HepG2 (cell line): Measurements from ENCODE around the gene NAA16. TPM values are rescaled to one million over a fixed set of nuclear protein-coding genes. Genes with fewer than 3 reads are reported as not detected.
A peak's percentile ranks its signal among the peaks of the same experiment; 100 is the strongest.

Experiments used
- ATAC-seq: fragments of 200-7000 bp; cut with Tn5 transposase; 3 replicates; pipeline ENCODE4 v1.9.1; 2020; ENCODE audit warnings: mild to moderate bottlenecking, moderate library complexity
- BruUV-seq: library from RNA; stranded (reverse); fragments of 400-500 nt; replicated peaks from 2 replicates; lab custom pipeline; 2021; lab: Mats Ljungman, UMichigan
- CTCF ChIA-PET: fragments of 300-600 bp; formaldehyde crosslinking; extraction: SDS; loops from one replicate; lab custom pipeline; 2021; ENCODE audit warnings: low total read pairs, inconsistent platforms, low intra/inter-chr PET ratio; lab: Yijun Ruan, JAX
- POLR2A ChIA-PET: fragments of 350-600 bp; sonication (Branson Sonifier 250); formaldehyde crosslinking; loops from one replicate; lab custom pipeline; 2020; ENCODE audit warnings: antibody characterized with exemption, inconsistent platforms; lab: Yijun Ruan, JAX
- DNase-seq: peaks from one replicate; pipeline ENCODE4 v3.0.0-alpha.2; 2015; ENCODE audit warnings: low spot score
- FAIRE-seq: peaks from 3 replicates; lab custom pipeline; 2011; peaks lifted over from hg19 to GRCh38; lab: Jason Lieb, UNC
- H2AFZ ChIP-seq: one replicate; pipeline ENCODE4 v1.6.1; 2011; ENCODE audit warnings: low read length, inconsistent platforms
- H3K27ac ChIP-seq: fragments of 300-600 bp; 3 replicates; pipeline ENCODE4 v1.8.0; 2011; ENCODE audit warnings: mixed run types, mild to moderate bottlenecking, mixed read lengths, low read length, inconsistent platforms; ENCODE audit not compliant: insufficient read depth; ENCODE audit errors: extremely low read length
- H3K27me3 ChIP-seq, 2 experiments: fragments of 200-600 bp in 1 of 2; 2 replicates in 1 of 2; 3 replicates in 1 of 2; pipeline versions ENCODE4 v1.6.0 to v1.8.0; 2011; ENCODE audit warnings: low read length in 2 of 2, mild to moderate bottlenecking in 2 of 2, moderate library complexity in 2 of 2, inconsistent platforms in 1 of 2; ENCODE audit not compliant: insufficient read depth in 2 of 2, control insufficient read depth in 1 of 2
- H3K36me3 ChIP-seq, 2 experiments: fragments of 200-600 bp in 1 of 2; replicated peaks in 1 of 2; 2 replicates in 1 of 2; 3 replicates in 1 of 2; pipeline versions ENCODE4 v1.5.1 to v1.8.0; 2011; ENCODE audit warnings: low read length in 2 of 2, inconsistent platforms in 1 of 2; ENCODE audit not compliant: insufficient read depth in 2 of 2, control insufficient read depth in 1 of 2
- H3K4me1 ChIP-seq: 2 replicates; pipeline ENCODE4 v1.5.1; 2012; ENCODE audit warnings: low read length, inconsistent platforms; ENCODE audit not compliant: insufficient read depth
- H3K4me2 ChIP-seq: 2 replicates; pipeline ENCODE4 v1.6.0; 2011; ENCODE audit warnings: low read depth, low read length, inconsistent platforms
- H3K4me3 ChIP-seq, 3 experiments: fragments of 200-600 bp in 1 of 3; sonication (generic), shearing (Covaris generic) in 1 of 3; replicated peaks in 1 of 3; 2 replicates each; pipeline ENCODE4 v1.5.1; 2011 to 2016; ENCODE audit warnings: low read length in 3 of 3, inconsistent platforms in 2 of 3, low read depth in 2 of 3, mild to moderate bottlenecking in 2 of 3, control low read depth in 1 of 3, mixed read lengths in 1 of 3; ENCODE audit not compliant: insufficient read depth in 1 of 3
- H3K79me2 ChIP-seq: one replicate; pipeline ENCODE4 v1.6.1; 2011; ENCODE audit warnings: low read length, inconsistent platforms; ENCODE audit not compliant: insufficient read depth
- H3K9ac ChIP-seq: 2 replicates; pipeline ENCODE4 v1.6.0; 2011; ENCODE audit warnings: mild to moderate bottlenecking, low read depth, low read length, inconsistent platforms; ENCODE audit not compliant: insufficient read depth
- H3K9me3 ChIP-seq: 2 replicates; pipeline ENCODE4 v1.5.1; 2012; ENCODE audit warnings: mild to moderate bottlenecking, low read length
- H4K20me1 ChIP-seq: 2 replicates; pipeline ENCODE4 v1.6.0; 2011; ENCODE audit warnings: inconsistent platforms, mild to moderate bottlenecking, low read length, moderate library complexity; ENCODE audit not compliant: insufficient read depth
- ADNP ChIP-seq: sonication (generic); formaldehyde crosslinking; IDR thresholded peaks from 2 replicates; pipeline ENCODE4 v1.4.0; 2020; ENCODE audit warnings: missing genetic modification reagents
- ATF3 ChIP-seq: sonication (generic); formaldehyde crosslinking; IDR thresholded peaks from 2 replicates; pipeline ENCODE4 v1.4.0; 2020; ENCODE audit warnings: missing genetic modification reagents
- BCL3 ChIP-seq: sonication (generic); formaldehyde crosslinking; IDR thresholded peaks from 2 replicates; pipeline ENCODE4 v1.5.1; 2020; ENCODE audit warnings: mild to moderate bottlenecking, missing genetic modification reagents, moderate library complexity
- CEBPB ChIP-seq: IDR thresholded peaks from 2 replicates; pipeline ENCODE4 v1.6.1; 2011; ENCODE audit warnings: low read depth, low read length, improper control_type of control experiment, borderline replicate concordance
- EED ChIP-seq: sonication (generic); formaldehyde crosslinking; IDR thresholded peaks from 2 replicates; pipeline ENCODE4 v1.5.0; 2020; ENCODE audit warnings: mild to moderate bottlenecking, missing genetic modification reagents
- FOXK2 ChIP-seq: fragments of 450-650 bp; IDR thresholded peaks from 2 replicates; pipeline ENCODE4 v1.6.1; 2016
- HCFC1 ChIP-seq: fragments of 150-350 bp; IDR thresholded peaks from 2 replicates; pipeline ENCODE4 v1.6.1; 2014; ENCODE audit warnings: low read depth, low read length
- HNF4A ChIP-seq: sonication (generic); formaldehyde crosslinking; IDR thresholded peaks from 2 replicates; pipeline ENCODE4 v1.4.0; 2020; ENCODE audit warnings: missing genetic modification reagents
- HOXA9 ChIP-seq: sonication (generic); formaldehyde crosslinking; IDR thresholded peaks from 2 replicates; pipeline ENCODE4 v1.8.1; 2022; ENCODE audit warnings: missing genetic modification reagents, mild to moderate bottlenecking, moderate library complexity, borderline replicate concordance
- NR2F1 ChIP-seq, 2 experiments: fragments of 450-650 bp in 1 of 2; formaldehyde crosslinking in 1 of 2; IDR thresholded peaks; 2 replicates each; pipeline versions ENCODE4 v1.5.0 to v1.6.1; 2016 to 2020; ENCODE audit warnings: mild to moderate bottlenecking in 1 of 2, missing compliant biosample characterization in 1 of 2, missing genetic modification reagents in 1 of 2, moderate library complexity in 1 of 2
- NR2F6 ChIP-seq, 2 experiments: IDR thresholded peaks; 2 replicates each; pipeline ENCODE4 v1.6.1; 2016; ENCODE audit warnings: antibody characterized with exemption in 1 of 2, mild to moderate bottlenecking in 1 of 2
- RARA ChIP-seq: IDR thresholded peaks from 2 replicates; pipeline ENCODE4 v1.6.1; 2016; ENCODE audit warnings: missing genetic modification reagents, missing compliant biosample characterization
- SP4 ChIP-seq: sonication (generic); formaldehyde crosslinking; IDR thresholded peaks from 2 replicates; pipeline ENCODE4 v1.8.1; 2023; ENCODE audit warnings: mild to moderate bottlenecking, missing genetic modification reagents
- ZEB1 ChIP-seq: IDR thresholded peaks from 2 replicates; pipeline ENCODE4 v1.6.1; 2012; ENCODE audit warnings: mild to moderate bottlenecking, low read depth, inconsistent platforms; ENCODE audit not compliant: insufficient replicate concordance
- ZNF18 ChIP-seq: sonication (generic); formaldehyde crosslinking; IDR thresholded peaks from 2 replicates; pipeline ENCODE4 v1.8.0; 2022; ENCODE audit warnings: mild to moderate bottlenecking, missing genetic modification reagents; ENCODE audit not compliant: insufficient replicate concordance
- ZNF274 ChIP-seq: sonication (generic); formaldehyde crosslinking; IDR thresholded peaks from 2 replicates; pipeline ENCODE4 v1.5.1; 2020; ENCODE audit warnings: mild to moderate bottlenecking, missing genetic modification reagents
- ZNF33B ChIP-seq: sonication (generic); formaldehyde crosslinking; IDR thresholded peaks from 2 replicates; pipeline ENCODE4 v1.5.1; 2020; ENCODE audit warnings: mild to moderate bottlenecking, missing genetic modification reagents
- ZNF432 ChIP-seq: sonication (generic); formaldehyde crosslinking; IDR thresholded peaks from 2 replicates; pipeline ENCODE4 v1.5.0; 2020; ENCODE audit warnings: missing genetic modification reagents, mild to moderate bottlenecking, borderline replicate concordance
- ZNF468 ChIP-seq: sonication (generic); formaldehyde crosslinking; IDR thresholded peaks from 2 replicates; pipeline ENCODE4 v1.8.0; 2022; ENCODE audit warnings: mild to moderate bottlenecking, moderate library complexity, missing genetic modification reagents
- ZNF589 ChIP-seq: sonication (generic); formaldehyde crosslinking; conservative IDR thresholded peaks from 2 replicates; pipeline ENCODE4 v1.8.0; 2022; ENCODE audit warnings: mild to moderate bottlenecking, moderate library complexity, missing genetic modification reagents
- ZNF652 ChIP-seq: IDR thresholded peaks from 2 replicates; pipeline ENCODE4 v1.6.1; 2016; ENCODE audit warnings: low read depth, borderline replicate concordance
- ZNF770 ChIP-seq: sonication (generic); formaldehyde crosslinking; IDR thresholded peaks from 2 replicates; pipeline ENCODE4 v1.5.0; 2020; ENCODE audit warnings: mild to moderate bottlenecking, missing genetic modification reagents
- WGBS: methylation state at CpG from one replicate; pipeline ENCODE4 v1.1.6; 2017; ENCODE audit warnings: low lambda C conversion rate; 5-methylcytosine and 5-hydroxymethylcytosine counted together
- in situ Hi-C: cut with HindIII; loops from 2 replicates; pipeline ENCODE4 v1.10.0; 2017; ENCODE audit warnings: low pct_unique_long_range_greater_than_20kb; ENCODE audit not compliant: extremely low pct_ligation_motif_present
- intact Hi-C: fragments of 100-400 bp; cut with micrococcal nuclease; formaldehyde crosslinking; loops from one replicate; pipeline ENCODE4 v1.10.0; 2022; ENCODE audit not compliant: unreplicated experiment
- polyA plus RNA-seq, 8 experiments: library from polyadenylated mRNA; depleted of rRNA in 3 of 8; stranded (reverse) in 7 of 8; unstranded in 1 of 8; fragments of >200 nt; fragmentation: Illumina TruSeq in 4 of 8; extraction: Trizol in 4 of 8; gene quantifications; 2 replicates each; pipeline versions ENCODE4 v1.2.1 to v1.2.3, GENCODE V29; 2011 to 2016; ENCODE audit warnings: low read depth in 4 of 8, missing spikeins in 1 of 8, mixed read lengths in 1 of 8; ENCODE audit not compliant: insufficient read depth in 1 of 8
- total RNA-seq, 5 experiments: library from RNA; depleted of rRNA; stranded (reverse); fragments of >200 nt; fragmentation: Illumina TruSeq; extraction: Trizol; gene quantifications; 2 replicates each; pipeline ENCODE4 v1.2.3, GENCODE V29; 2016; ENCODE audit warnings: low read depth in 1 of 5

The NAA16 gene
- total and polyA plus RNA-seq, 2 of the 13 experiments (the other 11 are each of a cell fraction or from before 2014, with no cell fraction given): 9.2 to 15.1 TPM

GRCh38 chr13:41295973-41296372 is 15.1 kb upstream of the NAA16 start:
- Histone ChIP-seq H4K20me1 (no peaks in the 10 kb centered on the region), H3K9me3 (peaks cover 4% of the 10 kb centered on the region; the same call in 1 of the 2 replicates), H3K4me3 (no peak overlapping the region), H3K27me3 (peaks cover 0 to 8% of the 10 kb centered on the region in 2 experiments; a peak in 1 of 5 replicates), H2AFZ (no peak overlapping the region), H3K4me2 (no peak overlapping the region), H3K4me1 (peaks cover 12% of the 10 kb centered on the region), H3K36me3 (no peaks in the 10 kb centered on the region), H3K27ac (no peak overlapping the region), H3K9ac (no peak overlapping the region), H3K79me2 (no peaks in the 10 kb centered on the region)
- no peak for FAIRE-seq
- peak; percentile 36 for DNase-seq
- POLR2A ChIA-PET: no interaction called here
- WGBS: 0% methylated on average over 1 of the region's 1 CpG
- ATAC-seq: no peak
- in situ Hi-C loops (no loop called here), intact Hi-C loops (no loop called here)
- BruUV-seq: no TSS peak
- CTCF ChIA-PET: no interaction called here
- TF ChIP-seq ZNF589 (CRISPR knock-in tag) (no peak), EED (no peak), BCL3 (no peak), HCFC1 (no peak), HNF4A (CRISPR knock-in tag) (peak; percentile 38; the same call in 1 of the 2 replicates), ZNF652 (CRISPR knock-in tag) (no peak), HOXA9 (CRISPR knock-in tag) (no peak), ZNF770 (CRISPR knock-in tag) (peak; percentile 58; the same call in 1 of the 2 replicates), ZNF468 (CRISPR knock-in tag) (no peak), ZNF274 (no peak), SP4 (CRISPR knock-in tag) (no peak), ZNF18 (no peak), FOXK2 (no peak), CEBPB (peak; percentile 44; the same call in 1 of the 2 replicates), ZEB1 (no peak), ATF3 (CRISPR knock-in tag) (no peak), NR2F6 (IDR thresholded peaks at IDR 0.05) (peak; percentile 55), NR2F6 (CRISPR knock-in tag; IDR thresholded peaks at IDR 0.05) (peak; percentile 48; the same call in 1 of the 2 replicates), ZNF432 (CRISPR knock-in tag) (no peak), RARA (CRISPR knock-in tag) (peak; percentile 72), ZNF33B (CRISPR knock-in tag) (no peak), NR2F1 (CRISPR knock-in tag; IDR thresholded peaks at IDR 0.05) (peak; percentile 50 to 70), ADNP (CRISPR knock-in tag) (no peak)
